Activated CD4-positive, alpha-beta T cell treated with anti-CD3 and anti-CD28 coated beads for 48 hours (primary cell): ENCODE results near the gene MPP2.
"Not testable (repeated sequence)": the region's sequence is repeated elsewhere in the genome, so short reads cannot be mapped to it uniquely, and the experiment has no call there.

Source experiments
- DNase-seq: peaks from one replicate; pipeline ENCODE4 v3.0.0-alpha.2; 2020

MPP2 gene

DNA sequence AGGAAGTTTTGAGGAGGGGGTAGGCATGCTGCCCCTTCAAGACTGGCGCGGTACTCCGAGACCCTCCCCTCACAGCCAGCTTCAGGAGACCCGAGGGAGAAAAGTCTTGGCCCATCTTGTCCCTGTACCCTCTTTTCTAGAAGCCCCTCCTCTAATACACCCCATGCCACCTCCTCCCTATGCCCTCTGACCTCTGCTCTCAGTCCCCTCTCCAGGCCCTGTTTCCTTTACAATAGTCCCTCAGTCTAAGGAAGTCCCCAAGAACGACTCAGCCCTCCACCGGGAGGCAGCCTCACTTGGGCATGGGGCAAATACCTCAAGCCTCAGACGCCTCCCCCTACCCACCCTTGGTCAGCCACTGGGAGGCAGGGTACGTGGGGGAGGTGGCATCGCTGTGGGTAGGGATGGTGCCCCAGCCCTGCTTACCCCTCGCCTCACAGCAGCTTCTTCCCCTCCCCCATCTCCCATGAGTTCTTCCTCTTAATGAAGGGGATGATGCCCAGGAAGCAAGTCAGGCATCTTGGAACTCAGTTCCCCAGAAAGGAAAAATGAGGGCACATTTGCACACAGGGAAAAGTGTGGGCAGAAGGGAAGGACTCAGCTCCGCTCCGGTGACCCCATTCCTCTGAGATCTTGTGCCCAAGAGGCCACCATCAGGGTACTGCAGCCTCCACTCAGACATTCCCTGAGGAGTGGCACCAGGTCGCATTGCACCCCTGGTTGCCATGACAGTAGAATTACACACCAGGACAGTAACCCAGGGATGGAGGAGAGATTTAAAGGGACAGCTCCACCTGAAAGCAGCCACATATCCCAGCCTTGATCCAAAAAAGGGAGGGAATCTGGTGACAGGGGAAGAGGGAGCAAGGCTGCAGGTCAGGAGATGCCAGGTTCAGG is 6.2 kb downstream of the MPP2 start:
- DNase-seq: no peak

DNA sequence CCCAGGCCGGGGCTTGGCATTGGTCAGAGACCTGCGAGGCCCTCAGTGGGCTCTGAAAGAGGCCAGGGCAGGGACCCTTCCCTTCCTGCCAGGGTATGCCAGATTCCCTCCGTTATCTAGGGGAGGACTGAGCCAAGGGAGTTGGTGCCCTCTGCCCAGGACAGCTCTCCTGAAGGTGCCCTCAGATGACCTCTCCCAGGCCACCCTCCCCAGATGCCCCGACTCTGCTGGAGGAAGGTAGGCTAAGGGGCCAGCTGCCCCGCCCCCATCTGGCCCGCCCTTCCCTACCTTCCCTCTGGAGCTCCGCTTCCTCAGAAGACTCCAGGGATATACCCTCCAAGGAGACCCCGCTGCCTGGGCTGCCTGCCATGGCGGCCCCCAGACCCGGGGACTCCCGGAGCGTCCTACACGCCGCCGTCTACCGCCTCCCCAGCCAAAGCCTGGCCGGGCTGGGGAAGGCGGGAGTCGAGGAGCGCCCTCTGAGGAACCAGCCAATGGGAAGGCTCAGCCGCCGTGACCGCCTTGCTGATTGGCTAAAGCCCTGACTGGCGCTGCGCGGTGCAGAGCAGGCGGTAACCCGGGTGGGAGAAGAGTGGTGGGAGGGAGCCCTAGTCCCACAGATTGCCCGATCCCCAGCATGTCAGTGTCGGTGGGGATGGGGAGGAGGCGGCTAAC is 7.0 kb downstream of the MPP2 start:
- peak; percentile 92 for DNase-seq

GRCh38 chr17:43898446-43898845 is 8.9 kb downstream of the MPP2 start:
- no peak for DNase-seq

GRCh38 chr17:43897831-43898230 is 9.5 kb downstream of the MPP2 start:
- no peak for DNase-seq

DNA sequence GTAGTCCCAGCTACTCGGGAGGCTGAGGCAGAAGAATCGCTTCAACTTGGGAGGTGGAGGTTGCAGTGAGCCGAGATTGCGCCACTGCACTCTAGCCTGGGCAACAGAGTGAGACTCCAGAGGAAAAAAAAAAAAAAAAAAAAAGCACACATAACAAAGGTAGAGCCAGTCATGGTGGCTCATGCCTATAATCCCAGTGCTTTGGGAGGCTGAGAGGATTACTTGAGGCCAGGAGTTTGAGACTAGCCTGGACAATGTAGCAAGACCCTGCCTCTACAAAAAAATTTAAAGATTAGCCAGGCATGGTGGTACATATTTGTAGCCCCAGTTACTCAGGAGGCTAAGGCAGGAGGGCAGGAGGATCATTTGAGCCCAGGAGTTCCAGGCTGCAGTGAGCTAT is 12.8 kb downstream of the MPP2 start:
- DNase-seq: not testable (repeated sequence)

DNA sequence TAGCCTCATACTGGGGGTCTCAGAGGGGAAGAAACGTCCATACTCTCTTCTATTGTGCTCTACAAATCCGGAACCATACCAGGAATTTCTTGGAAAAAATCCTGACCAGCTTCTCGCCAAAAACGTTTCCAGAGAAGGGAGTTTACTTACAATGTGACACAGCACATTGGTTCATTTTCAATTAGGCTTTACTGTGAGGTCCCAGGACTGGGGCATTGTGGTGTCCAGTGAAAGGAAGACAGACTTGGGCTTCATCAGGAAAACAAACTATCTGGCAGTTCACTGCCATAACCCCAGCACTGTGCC is 14.7 kb downstream of the MPP2 start:
- DNase-seq: no peak

DNA sequence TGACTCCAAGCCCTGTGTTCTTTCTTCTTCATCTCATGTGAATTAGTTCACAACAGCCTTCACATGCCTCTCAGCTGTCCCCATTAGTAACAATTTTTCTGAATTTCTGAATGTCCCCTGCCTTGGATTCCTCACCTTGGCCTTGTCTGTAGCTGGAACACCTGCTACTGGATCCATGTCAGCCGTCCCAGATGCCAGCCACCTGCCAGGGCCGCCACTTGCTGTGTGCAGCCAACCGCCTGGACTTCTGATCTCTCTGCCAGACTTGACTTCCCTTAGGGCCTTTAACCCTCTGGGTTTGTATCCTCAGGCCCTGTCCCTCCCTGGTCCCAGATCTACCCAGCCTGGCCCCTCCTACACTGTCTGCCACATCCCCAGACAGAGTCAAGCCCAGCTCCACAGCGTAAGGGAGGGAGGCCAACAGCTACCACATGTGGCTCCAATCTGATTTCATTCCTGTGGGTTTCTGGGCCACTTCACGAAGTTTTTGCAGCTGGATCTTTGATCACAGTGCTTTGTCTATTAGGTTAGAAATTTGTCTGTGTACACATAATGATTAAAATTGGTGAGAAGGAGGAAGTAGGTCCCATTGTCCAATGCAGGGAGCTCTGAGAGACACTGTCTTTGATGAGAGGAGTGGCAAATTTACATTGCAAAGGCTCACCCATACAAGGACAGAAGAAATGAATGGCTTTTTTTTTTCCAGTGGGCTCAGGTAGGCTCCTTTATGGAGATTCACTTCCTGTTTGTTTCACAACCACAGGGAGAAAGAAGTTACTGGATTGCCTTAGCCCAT is 15.3 kb downstream of the MPP2 start:
- no peak for DNase-seq

DNA sequence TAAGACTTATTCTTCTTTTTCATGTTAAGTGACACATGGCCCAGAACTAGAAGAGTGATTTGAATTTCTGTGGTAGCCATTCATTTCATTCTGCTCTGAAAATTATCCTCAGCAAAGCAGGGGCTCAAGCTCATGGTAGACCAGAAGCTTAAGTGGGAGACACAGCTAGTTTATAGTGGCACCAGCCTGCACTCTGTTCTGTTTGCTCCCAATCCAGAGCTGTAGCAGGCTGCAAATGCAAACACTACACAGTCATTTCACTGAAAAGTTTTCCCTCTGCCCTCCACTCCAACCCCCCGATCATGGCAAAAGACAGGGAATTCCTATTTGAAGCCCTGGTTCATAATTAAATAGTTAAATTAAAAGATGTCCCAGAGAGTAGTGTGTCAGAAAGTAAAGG is 17.1 kb downstream of the MPP2 start:
- DNase-seq: no peak

DNA sequence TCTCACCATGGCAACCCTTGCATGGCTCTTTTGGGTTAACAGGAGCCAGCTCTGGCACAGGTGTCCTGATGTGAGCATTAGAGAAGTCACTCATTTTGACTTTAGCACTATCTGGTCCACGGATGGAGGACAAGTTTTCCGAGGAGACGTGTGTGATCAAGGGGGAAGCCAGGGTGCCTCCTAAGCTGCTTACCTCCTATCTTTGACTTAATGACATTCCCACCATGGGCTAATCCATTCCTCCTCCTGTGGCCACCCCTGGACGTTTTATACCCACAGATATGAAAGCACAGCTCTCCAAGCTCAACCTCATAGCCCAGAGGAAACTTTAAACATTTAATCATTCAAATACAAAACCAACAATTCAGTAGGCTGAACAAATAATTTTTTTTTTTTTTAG is 18.8 kb downstream of the MPP2 start:
- no peak for DNase-seq

DNA sequence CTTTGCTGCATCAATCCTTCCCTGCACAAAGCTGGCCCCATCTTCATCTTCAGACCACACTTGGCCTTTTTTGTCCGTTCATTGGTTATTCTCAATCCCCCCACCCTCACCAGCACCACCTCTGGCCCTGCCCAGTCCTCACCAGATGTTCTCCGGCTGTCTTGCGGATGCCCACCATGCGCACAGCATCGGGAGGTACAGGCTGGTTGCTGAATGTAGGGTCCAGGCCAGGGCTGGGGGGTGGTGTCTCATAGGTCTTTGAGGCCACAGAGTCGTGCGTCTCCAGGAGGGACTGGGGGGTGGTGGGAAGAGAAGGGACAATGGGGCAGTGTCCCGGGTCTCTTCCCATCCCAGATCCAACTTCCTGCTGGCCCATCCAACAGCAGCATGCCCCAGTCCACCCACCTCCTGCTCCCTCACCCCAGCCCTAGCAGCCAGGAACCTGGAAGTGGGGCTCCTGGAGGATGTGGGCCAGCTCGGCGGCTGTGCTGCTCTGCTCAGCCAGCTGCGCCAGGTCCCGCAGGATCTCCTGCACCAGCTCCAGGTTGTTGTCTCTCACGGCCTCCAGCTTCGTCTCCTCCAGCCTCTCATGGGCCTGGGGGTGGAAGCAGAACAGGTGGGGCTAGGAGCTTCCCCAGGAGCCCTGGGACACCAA is 24.4 kb downstream of the MPP2 start:
- DNase-seq: no peak

DNA sequence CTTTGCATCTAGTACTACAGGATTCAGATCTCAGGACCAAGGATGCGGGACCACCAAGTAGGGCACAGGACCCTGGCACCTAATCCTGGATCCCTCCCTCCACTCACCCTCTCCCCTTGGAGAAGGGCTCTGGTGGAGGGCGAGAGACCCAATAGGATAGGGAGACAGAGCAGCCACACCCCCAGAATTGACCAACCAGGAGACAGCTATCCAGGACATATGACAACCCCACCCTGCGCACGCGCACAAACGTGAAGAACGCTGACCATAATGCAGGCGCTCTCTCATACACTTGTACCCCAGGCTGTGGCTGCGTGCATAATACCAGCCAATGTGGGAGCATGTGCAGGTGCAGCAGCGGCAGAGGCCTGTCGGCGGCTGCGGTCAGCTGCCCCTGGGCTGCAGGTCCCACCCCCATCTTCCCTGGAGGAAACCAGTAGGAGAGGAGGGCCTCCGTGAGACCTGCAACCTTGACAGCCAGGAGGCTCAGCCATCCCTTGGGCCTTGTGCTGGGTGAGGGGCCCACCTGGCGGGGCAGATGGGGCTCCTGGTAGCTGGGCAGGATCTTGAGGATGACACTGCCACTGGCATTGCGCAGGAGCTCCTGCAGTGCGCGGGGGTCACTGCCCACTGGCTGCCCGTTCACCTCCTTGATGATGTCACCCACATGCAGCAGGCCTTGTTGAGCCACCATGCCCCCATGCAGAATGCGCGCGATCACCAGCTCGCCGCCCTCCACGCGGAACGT is 25.4 kb downstream of the MPP2 start:
- no peak for DNase-seq

- DNase-seq: no peak
These were observed 26.2 kb downstream of the MPP2 start for GRCh38 chr17:43881181-43881580.

DNA sequence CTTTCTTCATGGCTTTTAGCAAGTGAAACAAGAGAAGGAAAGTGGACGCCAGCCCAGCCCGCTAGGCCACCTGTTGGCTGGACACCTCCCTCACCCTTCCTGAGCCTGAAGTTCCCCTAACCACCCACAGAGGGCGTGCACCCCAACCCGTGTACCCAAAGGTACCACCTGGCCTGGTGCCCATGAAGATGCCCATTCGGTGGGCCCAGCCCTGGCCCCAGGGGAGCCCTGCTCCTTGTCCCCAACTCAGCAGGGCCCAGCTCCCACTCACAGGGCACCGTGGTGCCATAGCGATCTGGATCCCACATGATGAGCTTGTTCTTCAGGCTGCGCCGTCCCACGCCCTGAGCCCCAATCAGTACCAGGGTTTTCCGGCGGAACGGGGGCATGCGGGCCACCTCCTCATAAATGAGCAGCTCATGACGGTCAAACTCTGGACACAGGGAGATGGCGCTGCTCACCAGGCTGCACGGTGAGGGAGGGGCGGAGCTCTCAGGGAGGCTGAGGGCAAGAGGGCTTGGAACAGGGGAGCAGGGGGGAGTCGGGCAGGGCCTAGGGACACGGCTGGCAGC is 26.8 kb downstream of the MPP2 start:
- DNase-seq: peak; percentile 68

DNA sequence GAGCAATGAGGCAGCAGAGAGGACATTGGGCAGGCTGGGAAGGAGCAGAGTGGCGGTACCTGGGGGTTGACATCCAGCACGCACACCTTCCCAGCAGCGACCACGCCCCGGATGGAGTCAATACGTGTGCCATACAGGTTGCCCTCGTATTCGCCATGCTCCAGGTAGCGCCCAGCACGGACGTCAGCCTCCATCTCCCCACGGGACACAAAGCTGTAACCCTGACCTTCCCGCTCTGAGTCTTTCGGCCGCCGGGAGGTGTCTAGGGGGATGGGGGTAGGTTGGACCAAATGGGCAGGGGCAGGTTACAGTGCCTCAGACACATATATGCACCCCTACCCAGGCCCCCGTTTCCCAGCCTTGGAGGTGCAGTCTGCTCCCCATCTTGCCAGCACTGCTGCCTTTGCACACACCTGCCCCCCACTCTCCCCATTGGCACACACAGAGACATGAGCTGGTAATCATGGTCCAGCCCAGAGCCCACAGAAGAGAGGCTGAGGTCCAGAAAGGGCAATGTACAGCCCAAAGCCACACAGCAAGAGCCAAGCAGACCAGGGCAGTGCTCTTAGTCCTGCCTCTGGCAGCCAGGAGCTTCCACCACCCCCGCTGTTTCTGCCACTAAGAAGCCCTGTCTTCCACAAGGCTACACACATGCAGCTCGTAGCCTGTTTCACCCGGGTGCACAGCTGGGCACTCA is 27.5 kb downstream of the MPP2 start:
- DNase-seq: no peak

DNA sequence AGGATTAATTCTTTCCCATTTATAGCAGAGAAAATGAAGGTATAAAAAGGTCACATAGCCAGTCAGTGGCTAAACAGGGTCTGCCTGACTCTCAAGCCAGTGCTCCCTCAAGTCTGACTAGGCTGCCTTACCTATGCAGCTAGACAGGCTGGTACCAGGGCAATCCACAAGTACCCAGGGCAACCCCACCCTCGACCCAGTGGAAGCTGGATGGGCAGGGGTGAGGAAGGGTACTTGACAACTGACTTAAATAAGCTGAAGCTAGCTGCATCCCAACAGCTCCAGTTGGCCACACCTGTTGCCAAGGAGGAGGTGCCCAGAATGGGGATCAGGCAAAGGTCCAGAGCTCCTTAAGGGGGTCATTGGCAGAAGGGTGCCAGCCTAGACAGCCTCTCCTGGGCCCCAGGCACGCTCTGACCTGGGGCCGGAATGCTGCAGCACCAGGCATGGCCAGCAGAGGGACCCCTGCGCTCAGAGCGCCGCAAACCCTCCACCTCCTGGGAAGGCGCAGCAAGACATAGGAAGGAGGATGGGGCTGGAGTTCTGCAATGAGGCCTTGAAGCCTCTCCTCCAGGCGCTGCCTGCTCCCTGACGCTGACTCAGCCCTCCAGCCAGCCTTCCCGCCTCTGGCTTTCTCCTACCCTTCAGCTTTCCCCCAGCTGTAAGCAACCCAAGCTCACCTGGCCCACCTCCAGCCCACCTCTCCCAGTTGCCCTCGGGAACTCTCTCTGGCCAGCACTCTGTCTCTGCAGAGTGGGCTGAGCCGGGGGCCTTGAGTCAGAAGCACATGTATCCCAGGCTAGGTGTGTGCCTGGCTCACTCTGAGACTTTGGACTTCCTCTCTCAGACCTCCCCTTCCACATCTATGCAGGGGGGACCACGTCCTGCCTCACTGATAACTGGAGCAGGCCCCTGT is 28.8 kb downstream of the MPP2 start:
- DNase-seq: peak; percentile 79

DNA sequence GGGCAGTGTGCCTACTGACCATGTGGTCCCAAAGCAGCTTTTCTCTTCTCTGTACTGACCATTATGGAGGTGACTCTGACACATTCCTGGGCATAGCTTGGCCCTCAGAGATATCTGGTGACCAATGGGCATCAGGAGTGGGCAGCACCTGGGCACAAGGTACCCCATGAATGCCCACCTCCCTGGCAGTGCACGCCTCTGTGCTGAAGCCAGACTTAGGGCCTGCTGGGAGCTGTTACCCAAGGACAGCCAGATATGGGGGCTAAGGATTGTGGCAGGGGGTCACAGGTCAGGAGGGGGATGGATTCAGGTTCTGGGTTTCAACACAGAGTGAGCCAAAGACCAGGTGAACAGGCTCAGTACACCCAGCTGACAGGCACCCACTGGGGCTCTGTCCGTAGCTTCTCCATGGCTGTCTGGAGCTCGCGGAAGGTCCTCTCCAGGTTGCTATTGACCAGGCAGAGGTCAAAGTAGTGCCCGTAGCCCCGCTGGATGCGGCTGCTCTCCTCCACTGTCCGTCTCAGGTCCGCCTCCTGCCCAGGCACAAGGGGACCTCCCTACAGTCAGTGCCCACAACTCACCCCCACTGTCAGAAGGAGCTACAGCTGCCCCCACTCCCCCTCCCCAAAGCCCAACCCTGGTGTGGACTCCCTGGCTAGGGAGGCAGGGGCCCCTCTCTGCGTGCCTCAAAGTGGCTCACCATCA is 29.7 kb downstream of the MPP2 start:
- no peak for DNase-seq

DNA sequence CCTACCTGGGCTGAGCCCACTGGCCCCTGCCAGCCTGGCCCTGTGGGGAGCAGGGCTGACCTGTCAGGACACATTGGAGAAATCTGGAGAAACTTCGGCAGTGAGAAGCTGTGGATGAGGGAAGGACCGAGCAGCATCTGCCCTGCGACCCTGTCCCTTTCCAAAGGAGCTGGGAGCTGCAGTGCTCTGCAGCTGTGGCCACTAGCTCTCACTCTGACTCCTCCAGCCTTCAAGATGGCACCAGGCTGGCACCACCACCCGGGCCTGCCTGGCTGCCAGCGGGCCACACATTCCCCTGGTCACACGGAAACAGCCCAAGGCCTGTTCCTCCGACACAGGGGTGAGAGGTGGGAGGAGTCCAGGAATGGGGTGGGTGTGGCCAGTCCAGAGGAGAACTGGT is 30.3 kb downstream of the MPP2 start:
- no peak for DNase-seq

GRCh38 chr17:43875476-43876147 is 31.7 kb downstream of the MPP2 start:
- no peak for DNase-seq

- DNase-seq: no peak
These were observed 33.0 kb downstream of the MPP2 start for GRCh38 chr17:43874293-43874692.
